H1 (cell line): ENCODE measurements around the gene CDKL1. TPM values are rescaled to one million over a fixed set of nuclear protein-coding genes. Genes with fewer than 3 reads are reported as not detected.

Source experiments
- CTCF ChIA-PET: fragments of 300-600 bp; sonication (Branson Sonifier 250); formaldehyde crosslinking; loops from one replicate; lab custom pipeline; 2021; ENCODE audit not compliant: partially characterized antibody; lab: Charles Lee
- POLR2A ChIA-PET: fragments of 300-600 bp; sonication (Branson Sonifier 250); formaldehyde crosslinking; loops from one replicate; lab custom pipeline; 2021; ENCODE audit warnings: inconsistent platforms; ENCODE audit not compliant: partially characterized antibody; lab: Charles Lee
- DNase-seq, 2 experiments: peaks; one replicate each; pipeline versions ENCODE4 v3.0.0 to v3.0.0-alpha.2; 2010 to 2022; ENCODE audit warnings: low spot score in 2 of 2, low read depth in 1 of 2, mixed read lengths in 1 of 2
- FAIRE-seq: peaks from 2 replicates; lab custom pipeline; 2011; peaks lifted over from hg19 to GRCh38; lab: Jason Lieb, UNC
- H2AFZ ChIP-seq: 2 replicates; pipeline ENCODE4 v1.8.1; 2012; ENCODE audit warnings: low read length, inconsistent platforms
- H2AK5ac ChIP-seq: 2 replicates; pipeline ENCODE4 v1.6.1; 2013; ENCODE audit warnings: low read depth, low read length
- H2BK120ac ChIP-seq: replicated peaks from 2 replicates; pipeline ENCODE3; 2013; ENCODE audit warnings: low read depth, low read length, inconsistent platforms
- H2BK12ac ChIP-seq: 2 replicates; pipeline ENCODE4 v1.6.1; 2013; ENCODE audit warnings: low read depth, low read length
- H2BK15ac ChIP-seq: 2 replicates; pipeline ENCODE4 v1.6.1; 2013; ENCODE audit warnings: low read length
- H2BK20ac ChIP-seq: 2 replicates; pipeline ENCODE4 v1.6.1; 2013; ENCODE audit warnings: low read length
- H2BK5ac ChIP-seq: 2 replicates; pipeline ENCODE4 v1.6.1; 2013; ENCODE audit warnings: low read depth, low read length
- H3K14ac ChIP-seq: 2 replicates; pipeline ENCODE4 v1.6.1; 2013; ENCODE audit warnings: inconsistent platforms; ENCODE audit not compliant: insufficient read length
- H3K18ac ChIP-seq: 2 replicates; pipeline ENCODE4 v1.6.1; 2013; ENCODE audit warnings: low read length; ENCODE audit errors: extremely low read depth
- H3K23ac ChIP-seq: 2 replicates; pipeline ENCODE4 v1.6.1; 2013; ENCODE audit warnings: inconsistent platforms; ENCODE audit not compliant: insufficient read length
- H3K23me2 ChIP-seq: 2 replicates; pipeline ENCODE4 v1.6.1; 2013; ENCODE audit warnings: low read depth, low read length
- H3K27ac ChIP-seq: 2 replicates; pipeline ENCODE4 v1.6.1; 2011; ENCODE audit warnings: low read depth, low read length, inconsistent platforms
- H3K27me3 ChIP-seq, 4 experiments: replicated peaks in 1 of 4; 1 replicate in 1 of 4; 2 replicates in 3 of 4; pipeline versions ENCODE4 v1.6.1 to v1.8.1; 2011 to 2013; ENCODE audit warnings: low read length in 3 of 4, mild to moderate bottlenecking in 3 of 4, inconsistent platforms in 2 of 4, mixed read lengths in 2 of 4, moderate library complexity in 1 of 4; ENCODE audit not compliant: control insufficient read depth in 3 of 4, insufficient read depth in 3 of 4; ENCODE audit errors: extremely low read depth in 1 of 4
- H3K36me3 ChIP-seq, 4 experiments: 2 replicates each; pipeline versions ENCODE4 v1.6.1 to v1.8.1; 2011 to 2013; ENCODE audit warnings: mild to moderate bottlenecking in 4 of 4, low read length in 3 of 4, moderate library complexity in 2 of 4, control low read depth in 1 of 4, inconsistent platforms in 1 of 4; ENCODE audit not compliant: insufficient read depth in 4 of 4, control insufficient read depth in 2 of 4
- H3K4ac ChIP-seq: replicated peaks from 2 replicates; pipeline ENCODE3; 2013; ENCODE audit warnings: low read length, low read depth, mixed read lengths, inconsistent platforms; ENCODE audit not compliant: insufficient read length
- H3K4me1 ChIP-seq, 4 experiments: replicated peaks in 1 of 4; 1 replicate in 1 of 4; 2 replicates in 3 of 4; pipeline versions ENCODE4 v1.6.1 to v1.8.1; 2011 to 2013; ENCODE audit warnings: low read length in 3 of 4, inconsistent platforms in 2 of 4, mixed read lengths in 1 of 4; ENCODE audit not compliant: insufficient read depth in 4 of 4, control insufficient read depth in 3 of 4
- H3K4me2 ChIP-seq, 2 experiments: 2 replicates each; pipeline versions ENCODE4 v1.6.1 to v1.8.1; 2011 to 2013; ENCODE audit warnings: low read depth in 2 of 2, low read length in 2 of 2, control low read depth in 1 of 2, inconsistent platforms in 1 of 2, mild to moderate bottlenecking in 1 of 2; ENCODE audit not compliant: insufficient read depth in 1 of 2
- H3K4me3 ChIP-seq, 4 experiments: fragments of 200-600, 300-600 bp in 1 of 4; sonication (generic), shearing (Covaris generic), sonication (Bioruptor Twin) in 1 of 4; 2 replicates each; pipeline versions ENCODE4 v1.5.1 to v1.8.1; 2011 to 2016; ENCODE audit warnings: low read length in 4 of 4, low read depth in 3 of 4, control low read depth in 2 of 4, inconsistent platforms in 2 of 4, mild to moderate bottlenecking in 2 of 4, mixed read lengths in 1 of 4, moderate library complexity in 1 of 4; ENCODE audit not compliant: insufficient read depth in 2 of 4; ENCODE audit errors: extremely low read depth in 1 of 4
- H3K56ac ChIP-seq: replicated peaks from 2 replicates; pipeline ENCODE3; 2013; ENCODE audit warnings: low read depth, mild to moderate bottlenecking, mixed read lengths, low read length, inconsistent platforms; ENCODE audit not compliant: insufficient read length
- H3K79me1 ChIP-seq: 2 replicates; pipeline ENCODE4 v1.6.1; 2013; ENCODE audit warnings: low read depth, low read length, control low read depth
- H3K79me2 ChIP-seq, 2 experiments: 2 replicates each; pipeline versions ENCODE4 v1.6.1 to v1.8.1; 2012 to 2013; ENCODE audit warnings: low read length in 2 of 2, mild to moderate bottlenecking in 2 of 2, inconsistent platforms in 1 of 2; ENCODE audit not compliant: insufficient read depth in 2 of 2, control insufficient read depth in 1 of 2
- H3K9ac ChIP-seq, 4 experiments: replicated peaks in 1 of 4; 1 replicate in 1 of 4; 2 replicates in 3 of 4; pipeline versions ENCODE4 v1.6.1 to v1.8.1; 2011 to 2013; ENCODE audit warnings: low read depth in 3 of 4, low read length in 3 of 4, control low read depth in 2 of 4, mild to moderate bottlenecking in 2 of 4, moderate library complexity in 2 of 4, inconsistent platforms in 1 of 4; ENCODE audit errors: extremely low read depth in 1 of 4
- H3K9me3 ChIP-seq, 2 experiments: 2 replicates each; pipeline versions ENCODE4 v1.6.1 to v1.8.1; 2012 to 2013; ENCODE audit warnings: mild to moderate bottlenecking in 2 of 2, moderate library complexity in 2 of 2, control low read depth in 1 of 2, inconsistent platforms in 1 of 2, low read depth in 1 of 2, low read length in 1 of 2, mixed read lengths in 1 of 2; ENCODE audit not compliant: insufficient read depth in 2 of 2
- H4K20me1 ChIP-seq, 2 experiments: replicated peaks in 1 of 2; 2 replicates each; pipeline versions ENCODE3 to v1.8.1; 2011 to 2013; ENCODE audit warnings: inconsistent platforms in 2 of 2, low read length in 2 of 2, mild to moderate bottlenecking in 1 of 2; ENCODE audit not compliant: insufficient read depth in 2 of 2, control insufficient read depth in 1 of 2
- H4K5ac ChIP-seq: 2 replicates; pipeline ENCODE4 v1.6.1; 2013; ENCODE audit warnings: low read length, low read depth, mixed read lengths, inconsistent platforms; ENCODE audit not compliant: insufficient read length
- H4K8ac ChIP-seq: 2 replicates; pipeline ENCODE4 v1.8.0; 2013; ENCODE audit warnings: mild to moderate bottlenecking, moderate library complexity, low read length, inconsistent platforms; ENCODE audit not compliant: insufficient read depth; ENCODE audit errors: extremely low read depth
- H4K91ac ChIP-seq: replicated peaks from 2 replicates; pipeline ENCODE3; 2013; ENCODE audit warnings: low read length, mixed read lengths, inconsistent platforms; ENCODE audit not compliant: insufficient read length
- ASH2L ChIP-seq: fragments of 200-600, 300-600 bp; sonication (generic); IDR thresholded peaks from one replicate; pipeline ENCODE4 v1.7.1; 2017; ENCODE audit warnings: low read length
- BCL11A ChIP-seq, 2 experiments: IDR thresholded peaks; one replicate each; pipeline ENCODE4 v1.6.1; 2011; ENCODE audit warnings: low read depth in 2 of 2, low read length in 2 of 2, mild to moderate bottlenecking in 2 of 2
- CBX8 ChIP-seq: fragments of 300-800, 300-1000 bp; sonication (generic); IDR thresholded peaks from 2 replicates; pipeline ENCODE4 v1.7.1; 2016; ENCODE audit warnings: low read depth, low read length, borderline replicate concordance
- CTBP2 ChIP-seq: IDR thresholded peaks from 2 replicates; pipeline ENCODE4 v1.7.0; 2011; ENCODE audit warnings: borderline replicate concordance, mild to moderate bottlenecking, moderate library complexity, mixed read lengths, low read length; ENCODE audit not compliant: insufficient read depth, insufficient read length
- EGR1 ChIP-seq: IDR thresholded peaks from 2 replicates; pipeline ENCODE4 v1.6.1; 2011; ENCODE audit warnings: low read depth, low read length, borderline replicate concordance
- JUND ChIP-seq: IDR thresholded peaks from 2 replicates; pipeline ENCODE4 v1.6.1; 2011; ENCODE audit warnings: mild to moderate bottlenecking, improper control_type of control experiment, low read length
- MAFK ChIP-seq: IDR thresholded peaks from 2 replicates; pipeline ENCODE4 v1.6.1; 2012; ENCODE audit warnings: low read depth, mild to moderate bottlenecking, improper control_type of control experiment, low read length
- NANOG ChIP-seq: IDR thresholded peaks from 2 replicates; pipeline ENCODE4 v1.6.1; 2011; ENCODE audit warnings: low read length, low read depth, mild to moderate bottlenecking, inconsistent platforms; ENCODE audit not compliant: insufficient read depth, poor library complexity, severe bottlenecking
- POLR2AphosphoS5 ChIP-seq: IDR thresholded peaks from 2 replicates; pipeline ENCODE4 v1.6.1; 2011; ENCODE audit warnings: low read depth, low read length
- RXRA ChIP-seq: IDR thresholded peaks from 2 replicates; pipeline ENCODE4 v1.6.1; 2011; ENCODE audit warnings: low read depth, mild to moderate bottlenecking, low read length, moderate library complexity; ENCODE audit not compliant: insufficient read depth
- TCF12 ChIP-seq: IDR thresholded peaks from 2 replicates; pipeline ENCODE4 v1.6.1; 2011; ENCODE audit warnings: low read depth, mild to moderate bottlenecking, low read length
- USF2 ChIP-seq: IDR thresholded peaks from 2 replicates; pipeline ENCODE4 v1.6.1; 2011; ENCODE audit warnings: low read length, improper control_type of control experiment
- WGBS, 2 experiments: shearing (Covaris generic) in 1 of 2; methylation state at CpG; one replicate each; pipeline versions ENCODE4 v1.1.6 to v1.1.7; 2013 to 2015; ENCODE audit warnings: low lambda C conversion rate in 2 of 2, mixed read lengths in 2 of 2, inconsistent platforms in 1 of 2, low coverage in 1 of 2, missing lambda C conversion rate in 1 of 2; ENCODE audit not compliant: insufficient replicate concordance in 2 of 2, insufficient coverage in 1 of 2, insufficient read length in 1 of 2; ENCODE audit errors: extremely low coverage in 1 of 2, missing lambda C conversion rate in 1 of 2; 5-methylcytosine and 5-hydroxymethylcytosine counted together
- polyA plus RNA-seq, 7 experiments: library from polyadenylated mRNA; depleted of rRNA in 3 of 7; stranded (reverse) in 5 of 7; unstranded in 2 of 7; fragments of >200 nt in 5 of 7; fragments of 200-250 nt in 2 of 7; gene quantifications; 1 replicate in 5 of 7; 2 replicates in 1 of 7; 4 replicates in 1 of 7; pipeline versions ENCODE4 v1.2.1 to v1.2.3, GENCODE V29; 2011 to 2013; ENCODE audit warnings: missing spikeins in 2 of 7, mixed read lengths in 2 of 7
- total RNA-seq: library from RNA; stranded (reverse); fragmentation: NEBNext Ultra II Directional; extraction: Animal tissue kit (Norgen Biotek cat#: 25700); gene quantifications from 2 replicates; pipeline ENCODE4 v1.2.1, GENCODE V29; 2021

The CDKL1 gene
- total and polyA plus RNA-seq, 2 of the 8 experiments (the other 6 are each of a cell fraction or from before 2014, with no cell fraction given): 1.2 to 2.2 TPM

GRCh38 chr14:50417853-50418252 is 21.2 kb upstream of the CDKL1 start:
- Histone ChIP-seq H3K14ac (no peak overlapping the region), H4K91ac (no peak overlapping the region), H3K23me2 (no peaks in the 10 kb centered on the region), H3K27ac (no peak overlapping the region), H2BK12ac (no peak overlapping the region), H4K20me1 (no peaks in the 10 kb centered on the region), H3K23ac (no peak overlapping the region), H2BK120ac (no peak overlapping the region), H3K4ac (no peak overlapping the region), H2BK20ac (no peak overlapping the region), H2BK15ac (no peak overlapping the region), H3K9ac (no peak overlapping the region), H4K8ac (no peak overlapping the region), H3K79me1 (no peaks in the 10 kb centered on the region), H3K79me2 (no peaks in the 10 kb centered on the region), H3K4me2 (no peak overlapping the region), H3K27me3 (no peaks in the 10 kb centered on the region), H3K36me3 (peaks cover 0 to 21% (median 7%) of the 10 kb centered on the region in 4 experiments; a peak in 4 of 8 replicates), H3K9me3 (peaks cover 0 to 12% of the 10 kb centered on the region in 2 experiments; a peak in 2 of 4 replicates), H3K4me3 (no peak overlapping the region), H3K56ac (no peak overlapping the region), H2AFZ (no peak overlapping the region), H3K4me1 (no peaks in the 10 kb centered on the region), H2AK5ac (no peak overlapping the region), H3K18ac (no peak overlapping the region), H4K5ac (no peak overlapping the region), H2BK5ac (no peak overlapping the region)
- POLR2A ChIA-PET: no interaction called here
- WGBS, 2 experiments: 97% methylated on average over 2 of the region's 2 CpGs; no CpG with 5 or more reads in 1 of the 2 experiments
- DNase-seq (no peak), FAIRE-seq (no peak)
- CTCF ChIA-PET: interaction anchor here (1.4 kb wide), 1 partner anchor 109 kb away, joined by 4 read pairs; no protein-coding TSS in a partner anchor
- TF ChIP-seq MAFK: no peak
- no peak for TF ChIP-seq POLR2AphosphoS5
- no peak for TF ChIP-seq NANOG
- no peak for TF ChIP-seq BCL11A (IDR thresholded peaks at IDR 0.05; ENCODE audit: low read depth in 2 of 2, low read length in 2 of 2)
- no peak for TF ChIP-seq RXRA
- TF ChIP-seq CTBP2: no peak
- no peak for TF ChIP-seq ASH2L
- no peak for TF ChIP-seq EGR1
- TF ChIP-seq TCF12: no peak
- TF ChIP-seq CBX8: no peak
- no peak for TF ChIP-seq JUND
- TF ChIP-seq USF2: no peak
